Nephron progenitor cell (in vitro differentiated cells): Measurements from ENCODE around the gene TSPEAR.
"Not testable (repeated sequence)": the region's sequence is repeated elsewhere in the genome, so short reads cannot be mapped to it uniquely, and the experiment has no call there.

Experiments used
- DNase-seq: peaks from one replicate; pipeline ENCODE4 v3.0.0; 2021
- H3K27ac Mint-ChIP-seq: 2 replicates; pipeline ENCODE4 v1.8.0; 2021; ENCODE audit warnings: mild to moderate bottlenecking, moderate library complexity, mixed read lengths
- H3K27me3 Mint-ChIP-seq: 2 replicates; pipeline ENCODE4 v1.8.0; 2021; ENCODE audit warnings: mild to moderate bottlenecking, low read depth, mixed read lengths; ENCODE audit not compliant: poor library complexity
- H3K36me3 Mint-ChIP-seq: 2 replicates; pipeline ENCODE4 v1.8.0; 2021; ENCODE audit warnings: low read depth, mixed read lengths
- H3K4me1 Mint-ChIP-seq: 2 replicates; pipeline ENCODE4 v1.8.0; 2021; ENCODE audit warnings: mixed read lengths
- H3K4me3 Mint-ChIP-seq: 2 replicates; pipeline ENCODE4 v1.8.0; 2021; ENCODE audit warnings: mild to moderate bottlenecking, moderate library complexity, mixed read lengths
- H3K9me3 Mint-ChIP-seq: 2 replicates; pipeline ENCODE4 v1.8.0; 2021; ENCODE audit warnings: mild to moderate bottlenecking, moderate library complexity, mixed read lengths
- CTCF ChIP-seq: fragments of 200-600 bp; sonication (generic); IDR thresholded peaks from 2 replicates; pipeline ENCODE4 v1.5.0; 2021; ENCODE audit warnings: antibody characterized with exemption

TSPEAR gene

GRCh38 chr21:44595524-44595923 is 115.8 kb downstream of the TSPEAR start:
- Mint-ChIP-seq H3K9me3 (peaks cover 26% of the 10 kb centered on the region), H3K4me1 (peaks cover 56% of the 10 kb centered on the region), H3K27me3 (peaks cover 5% of the 10 kb centered on the region), H3K27ac (no peak overlapping the region), H3K36me3 (peaks cover 12% of the 10 kb centered on the region), H3K4me3 (no peak overlapping the region)
- no peak for TF ChIP-seq CTCF
- no peak for DNase-seq

- Mint-ChIP-seq H3K9me3 (peaks cover 23% of the 10 kb centered on the region), H3K4me1 (peaks cover 48% of the 10 kb centered on the region), H3K27ac (no peak overlapping the region), H3K4me3 (no peak overlapping the region), H3K27me3 (peaks cover 5% of the 10 kb centered on the region), H3K36me3 (peaks cover 12% of the 10 kb centered on the region)
- no peak for TF ChIP-seq CTCF
- no peak for DNase-seq
Observed at GRCh38 chr21:44594406-44594916, 116.9 kb downstream of the TSPEAR start.

- peak overlapping the region; percentile 82 for H3K27ac Mint-ChIP-seq
- H3K36me3 Mint-ChIP-seq, result peaks cover 11% of the 10 kb centered on the region
- peaks cover 5% of the 10 kb centered on the region for H3K27me3 Mint-ChIP-seq
- no peak for DNase-seq
- TF ChIP-seq CTCF, result no peak
- H3K9me3 Mint-ChIP-seq, result peaks cover 18% of the 10 kb centered on the region
- H3K4me3 Mint-ChIP-seq, result peak overlapping the region; percentile 19
- peaks cover 46% of the 10 kb centered on the region for H3K4me1 Mint-ChIP-seq
Observed at GRCh38 chr21:44593598-44594405, 117.6 kb downstream of the TSPEAR start.

GRCh38 chr21:44592446-44593311 is 118.7 kb downstream of the TSPEAR start, which contains the start of gene KRTAP10-6:
TSS of gene KRTAP10-6 (minus strand) at chr21:44592505. CDS start at chr21:44592484, 21 bp downstream.
- Mint-ChIP-seq H3K27me3 (peaks cover 4% of the 10 kb centered on the region), H3K36me3 (peaks cover under 1% of the 10 kb centered on the region), H3K9me3 (peaks cover 11% of the 10 kb centered on the region), H3K27ac (peak within 1 kb of the TSS; percentile 92), H3K4me3 (no peak within 1 kb of the TSS), H3K4me1 (peaks cover 35% of the 10 kb centered on the region)
- no peak for TF ChIP-seq CTCF
- DNase-seq, result no peak

GRCh38 chr21:44591801-44592130 is 119.6 kb downstream of the TSPEAR start:
- H3K36me3 Mint-ChIP-seq, H3K4me3 Mint-ChIP-seq, H3K27me3 Mint-ChIP-seq, DNase-seq: not testable (repeated sequence)
- H3K9me3 Mint-ChIP-seq, result peaks cover 14% of the 10 kb centered on the region
- peaks cover 35% of the 10 kb centered on the region for H3K4me1 Mint-ChIP-seq
- peak overlapping the region; percentile 92 for H3K27ac Mint-ChIP-seq

- not testable (repeated sequence) for H3K4me3 Mint-ChIP-seq, DNase-seq, H3K36me3 Mint-ChIP-seq, H3K27me3 Mint-ChIP-seq
- H3K9me3 Mint-ChIP-seq, result peaks cover 20% of the 10 kb centered on the region
- H3K27ac Mint-ChIP-seq, result peak overlapping the region; percentile 92
- peaks cover 35% of the 10 kb centered on the region for H3K4me1 Mint-ChIP-seq
Observed at GRCh38 chr21:44590897-44591800, 120.2 kb downstream of the TSPEAR start.
